HG03196 (cell line): ENCODE results near the gene PEX6.
A peak's percentile ranks its signal among the peaks of the same experiment; 100 is the strongest.

Experiments used
- ATAC-seq: cut with Tn5 transposase; IDR thresholded peaks from one replicate; pipeline ENCODE4 v1.9.1; 2021; ENCODE audit not compliant: unreplicated experiment

Gene PEX6

GRCh38 chr6:42937548-42938427 lies 41.2 kb downstream of the PEX6 start:
- ATAC-seq: no peak

- no peak for ATAC-seq
These were observed 42.6 kb downstream of the PEX6 start for GRCh38 chr6:42936398-42936797.

- no peak for ATAC-seq
These were observed 43.7 kb downstream of the PEX6 start for GRCh38 chr6:42935322-42935721.

GRCh38 chr6:42933205-42933604 lies 45.8 kb downstream of the PEX6 start:
- no peak for ATAC-seq

GRCh38 chr6:42932412-42932811 lies 46.6 kb downstream of the PEX6 start:
- no peak for ATAC-seq

- ATAC-seq: peak; percentile 63
These were observed 49.1 kb downstream of the PEX6 start for GRCh38 chr6:42929821-42930360.

- ATAC-seq: peak; percentile 69
These were observed 49.8 kb downstream of the PEX6 start, which contains the start of gene CNPY3 for GRCh38 chr6:42928986-42929820. TSS of gene CNPY3 (plus strand) at chr6:42929480. CDS start at chr6:42929571, 91 bp downstream.

GRCh38 chr6:42925248-42925857 lies 53.6 kb downstream of the PEX6 start:
- ATAC-seq: no peak

GRCh38 chr6:42923666-42924065 lies 55.3 kb downstream of the PEX6 start:
- no peak for ATAC-seq

GRCh38 chr6:42921801-42922200 lies 57.2 kb downstream of the PEX6 start:
- ATAC-seq: no peak

GRCh38 chr6:42916288-42916687 lies 62.7 kb downstream of the PEX6 start:
- ATAC-seq: no peak

- ATAC-seq: no peak
These were observed 63.2 kb downstream of the PEX6 start, which contains the start of gene PTCRA for GRCh38 chr6:42915732-42916131. TSS of gene PTCRA (plus strand) at chr6:42916053. CDS start at chr6:42916070, 17 bp downstream.

- ATAC-seq: no peak
These were observed 64.4 kb downstream of the PEX6 start for GRCh38 chr6:42914546-42914945.
